Hematopoietic multipotent progenitor cell treated with erythropoietin and hydrocortisone succinate and interleukin-3 and kit ligand, for 15 days (in vitro differentiated cells): Measurements from ENCODE around the gene SERPINE3.

Experiments used
- DNase-seq: peaks from one replicate; pipeline ENCODE4 v3.0.0-alpha.2; 2015; ENCODE audit warnings: low spot score

SERPINE3 gene

GRCh38 chr13:51339354-51339753, at the start of gene SERPINE3:
Gene SERPINE3 (plus strand): TSS chr13:51339691. CDS start chr13:51341092, 1,401 bp downstream.
- no peak for DNase-seq

DNA sequence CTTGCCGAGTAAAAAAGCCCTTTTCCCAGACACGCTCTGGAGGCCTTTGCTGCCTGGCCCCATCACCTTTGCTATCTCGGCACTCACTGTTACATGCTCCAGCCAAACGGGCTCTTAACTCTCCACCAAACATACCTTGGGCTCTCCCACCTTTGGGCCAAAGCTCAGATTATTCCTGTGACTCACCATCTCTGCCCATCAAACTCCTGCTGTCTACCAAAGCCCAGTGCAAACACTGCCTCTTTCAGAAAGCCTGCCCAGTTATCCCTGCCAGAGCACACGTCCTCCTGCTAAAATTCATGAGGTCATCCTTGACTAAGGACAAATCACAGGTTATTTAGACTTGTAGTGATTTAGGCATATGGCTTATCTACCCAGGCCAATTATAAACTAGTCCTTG, 48.1 kb upstream of the SERPINE3 start:
- no peak for DNase-seq

DNA sequence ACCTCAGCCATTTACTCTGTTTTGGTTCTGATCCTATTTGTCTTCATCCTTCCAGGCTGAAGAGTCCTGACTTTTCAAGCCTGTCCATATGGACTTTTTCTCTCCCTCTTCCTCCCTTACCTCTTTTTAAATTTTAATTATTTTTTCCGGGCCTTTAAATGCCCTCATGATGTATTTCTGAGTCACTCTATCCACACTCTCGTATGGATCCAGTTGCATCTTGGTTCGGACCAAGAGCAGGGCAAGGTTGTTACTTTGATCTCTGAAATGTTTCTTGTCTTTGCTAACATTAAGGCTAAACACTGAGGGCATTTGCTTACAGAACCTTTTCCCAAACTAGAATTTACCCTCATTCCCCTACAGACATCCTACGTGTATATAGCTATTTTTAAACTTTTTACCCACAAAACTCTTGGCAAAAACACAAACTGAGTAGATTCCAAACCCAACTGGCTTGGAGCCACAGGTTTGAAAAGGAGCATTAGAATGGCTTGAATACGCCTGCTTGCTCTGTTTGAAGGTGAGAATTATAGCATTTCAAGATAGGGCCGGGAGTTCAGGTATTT, 47.4 kb upstream of the SERPINE3 start:
- no peak for DNase-seq

DNA sequence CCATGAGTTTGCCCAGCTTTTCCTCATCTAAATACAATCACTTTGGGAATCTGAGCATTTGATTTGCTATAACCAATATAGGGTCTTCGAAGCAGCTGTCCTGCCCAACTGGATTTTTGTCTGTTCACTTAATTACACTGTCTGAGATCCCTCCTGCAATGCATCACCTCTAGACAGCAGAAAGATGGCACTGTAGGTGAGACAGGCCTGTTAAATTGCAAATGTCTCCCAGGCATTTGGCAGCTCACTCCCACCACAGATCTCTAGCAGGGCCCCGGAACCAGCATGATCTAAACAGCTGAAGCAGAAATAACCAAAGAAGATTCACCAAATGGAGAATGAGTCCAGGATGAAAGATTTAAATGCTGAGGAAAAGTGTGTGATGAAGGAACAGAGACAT, 41.9 kb upstream of the SERPINE3 start:
- DNase-seq: no peak

- DNase-seq: no peak
Observed at GRCh38 chr13:51298812-51299211, 40.7 kb upstream of the SERPINE3 start.

DNA sequence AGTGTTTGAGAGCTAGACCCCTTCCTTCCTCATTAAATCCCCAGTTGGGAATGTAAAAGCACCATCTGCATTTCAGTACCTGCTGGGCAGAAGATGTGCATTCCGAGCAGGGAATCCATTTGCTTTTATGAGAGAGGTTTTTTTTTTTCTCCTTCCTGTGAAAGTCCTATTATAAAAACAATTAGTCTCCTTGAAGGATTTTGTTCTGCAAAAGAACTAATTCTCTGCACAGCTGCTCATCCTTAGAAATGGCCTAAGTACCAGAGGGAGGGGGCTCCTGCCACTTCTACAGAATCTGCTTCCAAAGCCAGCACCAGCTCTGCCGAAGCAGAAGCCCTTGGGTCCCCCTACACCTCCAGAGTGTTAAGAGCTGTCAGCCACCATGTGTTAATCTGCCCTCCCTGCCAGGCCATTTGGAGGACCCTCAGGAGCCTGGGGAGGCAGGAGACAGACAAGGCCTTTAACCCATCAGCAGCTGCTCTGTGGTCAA, 36.4 kb upstream of the SERPINE3 start:
- no peak for DNase-seq

- no peak for DNase-seq
Observed at GRCh38 chr13:51303882-51304281, 35.6 kb upstream of the SERPINE3 start.

GRCh38 chr13:51305271-51305967, 34.1 kb upstream of the SERPINE3 start:
- no peak for DNase-seq

DNA sequence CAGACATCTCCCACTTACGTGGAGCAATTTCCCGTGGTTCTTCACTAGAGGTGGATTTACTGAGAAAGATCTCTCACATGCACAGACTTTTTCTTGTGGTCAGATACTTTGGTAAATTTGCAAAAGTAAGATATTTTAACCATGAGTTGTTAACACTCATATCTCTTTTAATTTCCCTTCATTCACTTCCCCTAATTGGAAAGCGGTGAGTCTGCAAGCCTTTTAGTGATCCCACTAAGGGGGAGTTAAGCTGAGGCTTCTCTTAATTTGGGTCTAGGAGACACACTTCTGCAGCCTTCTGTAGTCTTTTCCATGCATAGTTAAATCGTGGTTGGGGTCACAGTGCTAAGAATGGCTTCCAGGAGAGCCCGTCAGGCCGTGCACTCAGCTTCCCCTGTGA, 30.7 kb upstream of the SERPINE3 start:
- no peak for DNase-seq

- no peak for DNase-seq
Observed at GRCh38 chr13:51311231-51311630, 28.3 kb upstream of the SERPINE3 start.

GRCh38 chr13:51311957-51312520, 27.5 kb upstream of the SERPINE3 start:
- no peak for DNase-seq

GRCh38 chr13:51313619-51314018, 25.9 kb upstream of the SERPINE3 start:
- DNase-seq: no peak

- DNase-seq: no peak
Observed at GRCh38 chr13:51317262-51317661, 22.2 kb upstream of the SERPINE3 start.

DNA sequence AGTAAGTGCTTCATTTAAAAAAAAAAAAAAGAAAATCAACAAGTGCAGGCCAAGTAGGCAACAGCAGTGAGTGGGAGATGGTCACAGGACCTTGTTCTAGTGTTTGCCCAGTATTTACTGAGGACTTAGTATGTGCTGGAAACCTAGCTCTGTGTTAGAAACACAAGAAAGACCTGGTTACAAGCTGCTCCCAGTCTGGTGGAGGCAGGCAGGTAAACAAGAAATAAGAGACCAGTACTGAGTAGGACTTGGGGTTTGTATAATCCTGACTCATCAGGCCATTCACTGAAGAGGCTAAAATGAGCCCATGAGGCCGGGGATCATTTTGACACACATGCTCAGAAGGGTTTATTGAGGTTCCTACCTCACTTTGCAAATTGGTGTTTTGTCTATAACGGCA, 21.5 kb upstream of the SERPINE3 start:
- no peak for DNase-seq

DNA sequence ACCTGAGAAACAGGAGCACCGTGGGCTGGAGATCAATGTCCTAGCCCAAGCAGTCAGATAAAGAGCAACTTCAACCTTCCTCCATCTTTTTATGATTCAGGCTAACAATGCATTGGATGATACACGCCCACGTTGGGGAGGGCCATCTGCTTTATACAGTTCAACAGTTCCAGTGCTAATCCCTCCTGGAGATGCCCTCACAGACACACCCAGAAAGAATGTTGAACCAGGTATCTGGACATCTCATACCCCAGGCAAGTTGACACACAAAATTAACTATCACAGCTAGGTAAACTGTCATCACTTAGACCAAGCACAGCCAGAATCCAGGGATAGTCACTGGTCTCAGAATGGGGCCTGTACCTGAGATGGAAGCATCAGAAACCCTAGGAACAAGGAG, 20.6 kb upstream of the SERPINE3 start:
- no peak for DNase-seq

- DNase-seq: no peak
Observed at GRCh38 chr13:51321836-51322235, 17.7 kb upstream of the SERPINE3 start.

DNA sequence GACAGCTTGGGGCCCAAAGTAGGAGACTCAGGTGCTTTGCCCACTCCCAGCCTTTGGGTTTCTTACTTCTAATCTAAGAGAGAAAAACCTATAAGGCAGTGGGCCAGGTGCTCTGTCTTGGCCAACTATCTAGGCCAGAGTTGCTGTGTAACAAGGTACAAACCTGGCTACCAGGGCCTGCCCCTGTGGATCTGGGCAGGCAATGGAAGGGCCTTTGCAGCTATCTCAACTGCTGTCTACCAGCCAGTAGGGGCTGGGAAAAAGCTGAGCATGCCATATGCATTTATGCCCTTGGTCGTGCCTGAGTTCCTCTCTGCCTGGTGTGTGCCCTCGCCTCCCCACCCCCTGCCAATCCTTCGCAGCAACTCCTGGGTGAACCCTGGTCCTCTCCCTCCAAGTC, 16.7 kb upstream of the SERPINE3 start:
- DNase-seq: no peak

- DNase-seq: no peak
Observed at GRCh38 chr13:51323824-51324511, 15.5 kb upstream of the SERPINE3 start.

DNA sequence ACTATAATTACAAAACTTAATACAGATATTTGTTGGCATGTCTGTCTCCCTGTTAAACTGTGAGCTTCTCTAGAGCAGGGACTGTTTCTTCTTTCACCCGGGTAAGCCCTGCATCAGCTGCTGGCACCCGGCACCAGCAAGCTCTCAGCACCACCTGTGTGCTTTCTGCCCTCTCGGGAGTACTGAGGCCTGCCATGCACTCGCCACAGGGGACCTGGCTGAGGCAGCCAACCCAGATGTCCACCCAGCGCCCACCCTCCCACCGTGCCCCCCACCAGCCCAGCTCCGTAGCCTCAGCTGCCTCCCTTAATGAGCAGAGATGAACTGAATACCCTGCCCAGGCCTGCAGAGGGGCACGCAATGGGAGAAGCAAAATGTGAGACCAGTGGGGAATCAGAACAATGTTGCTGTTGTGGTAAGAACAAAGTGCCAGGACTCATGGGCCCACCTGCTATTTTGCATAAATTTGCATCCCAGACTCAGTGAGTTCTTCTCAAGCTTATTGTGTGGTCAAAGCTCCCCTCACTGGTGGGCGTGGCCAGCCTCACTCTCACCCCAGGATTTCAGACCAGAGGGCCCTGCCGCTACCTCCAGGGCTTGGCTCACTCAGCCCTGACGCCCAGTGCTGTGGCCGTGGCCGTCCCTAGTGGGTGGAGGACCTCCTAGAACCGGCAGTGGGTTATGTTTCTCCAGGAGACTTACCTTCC, 14.6 kb upstream of the SERPINE3 start:
- no peak for DNase-seq

- no peak for DNase-seq
Observed at GRCh38 chr13:51325837-51326236, 13.7 kb upstream of the SERPINE3 start.

DNA sequence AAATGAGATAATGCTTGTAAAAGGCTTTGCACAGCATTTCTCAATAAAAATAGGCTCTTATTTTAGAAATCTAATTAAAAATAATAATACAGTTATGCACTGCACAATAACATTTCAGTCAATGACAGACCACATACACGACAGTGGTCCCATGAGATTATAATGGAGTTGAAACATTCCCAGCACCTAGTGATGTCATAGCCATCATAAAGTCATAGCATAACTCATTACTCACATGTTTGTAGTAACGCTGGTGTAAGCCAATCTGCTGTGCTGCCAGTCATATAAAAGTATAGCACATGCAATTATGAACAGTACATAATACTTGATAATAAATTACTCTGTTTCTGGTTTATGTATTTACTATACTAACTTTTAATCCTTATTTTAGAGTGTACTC, 12.7 kb upstream of the SERPINE3 start:
- no peak for DNase-seq

GRCh38 chr13:51327961-51328360, 11.5 kb upstream of the SERPINE3 start:
- no peak for DNase-seq
